Pulmonary artery endothelial cell (primary cell): Measurements from ENCODE around the gene CLNS1A. TPM values are rescaled to one million over a fixed set of nuclear protein-coding genes. Genes with fewer than 3 reads are reported as not detected.
"Not testable (repeated sequence)": the region's sequence is repeated elsewhere in the genome, so short reads cannot be mapped to it uniquely, and the experiment has no call there.

Experiments used
- DNase-seq: peaks from one replicate; pipeline ENCODE4 v3.0.0-alpha.2; 2011; ENCODE audit warnings: low read depth, low spot score
- total RNA-seq: library from RNA; depleted of rRNA; stranded (reverse); fragments of >200 nt; gene quantifications from 2 replicates; pipeline ENCODE4 v1.2.3, GENCODE V29; 2014

The CLNS1A gene
- total RNA-seq, 1 donor from 2014 or later = 185 TPM

DNA sequence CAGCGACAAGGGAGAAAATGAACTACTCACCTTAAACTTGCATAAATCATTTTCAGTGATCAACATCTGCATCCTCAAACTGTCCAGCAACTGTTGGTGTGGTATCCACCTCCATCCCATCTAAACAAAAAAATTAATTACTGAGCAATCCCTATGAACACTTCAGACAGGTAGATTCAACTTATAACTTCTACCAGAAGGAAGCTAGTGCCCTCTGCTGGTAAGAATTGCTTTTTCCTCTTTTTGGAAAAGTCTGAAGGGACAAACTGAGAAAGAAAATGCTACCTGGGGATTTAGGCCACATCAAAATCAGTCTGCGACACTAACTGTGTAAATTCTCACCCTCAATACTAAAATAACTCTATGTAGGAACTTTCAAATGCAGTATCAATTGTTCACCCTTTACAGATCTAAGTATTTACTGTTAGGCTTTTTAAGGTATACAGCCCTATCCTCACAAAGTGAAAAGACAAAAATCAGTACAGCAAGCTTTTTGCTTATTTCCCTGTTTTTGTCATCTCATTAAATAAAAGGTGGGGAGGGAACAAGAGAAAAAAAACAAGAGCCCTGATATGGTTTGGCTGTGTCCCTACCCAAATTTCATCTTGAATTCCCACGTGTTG, 17.9 kb downstream of the CLNS1A start:
- DNase-seq = no peak

GRCh38 chr11:77617892-77618291, 19.7 kb downstream of the CLNS1A start:
- no peak for DNase-seq

DNA sequence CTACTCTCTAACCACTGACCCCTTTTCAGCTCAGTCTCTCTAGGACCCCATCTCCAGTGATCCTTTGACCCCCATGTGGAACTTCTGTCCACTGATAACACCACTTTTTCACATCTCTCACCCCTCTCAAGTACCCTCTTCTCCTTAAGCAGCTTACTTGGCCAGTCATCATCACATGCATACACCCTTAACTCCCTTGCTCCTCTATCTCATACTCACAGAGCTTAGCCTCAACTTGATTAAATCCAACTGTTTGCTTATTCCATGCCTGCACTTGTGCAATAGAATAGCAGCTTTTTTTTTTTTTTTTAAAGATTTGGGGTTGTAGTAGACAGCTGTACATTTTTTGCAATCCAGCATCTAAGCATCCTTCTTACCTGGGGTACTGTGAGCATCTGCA, 25.7 kb downstream of the CLNS1A start:
- DNase-seq = no peak

DNA sequence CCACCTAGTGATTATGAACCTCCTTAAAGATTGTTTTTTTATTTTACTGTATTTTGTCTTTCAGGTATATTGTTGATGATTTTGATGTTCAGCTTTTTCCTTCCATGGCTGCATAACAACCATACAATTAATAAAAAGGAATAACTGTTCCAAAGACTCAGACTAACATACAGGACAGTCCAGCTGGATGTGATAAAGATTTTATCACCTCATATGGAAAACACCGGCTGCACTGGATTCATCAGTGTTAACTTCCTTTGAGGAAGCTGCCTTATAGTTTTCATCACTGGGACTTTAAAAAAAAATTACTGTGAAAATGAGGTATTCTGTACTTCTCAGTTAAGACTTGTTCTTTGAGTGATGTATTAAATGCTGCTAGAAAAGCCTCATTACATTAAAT, 28.4 kb downstream of the CLNS1A start:
- no peak for DNase-seq

- no peak for DNase-seq
Observed at GRCh38 chr11:77604281-77604680, 33.3 kb downstream of the CLNS1A start.

GRCh38 chr11:77602381-77603088, 35.1 kb downstream of the CLNS1A start:
- peak; percentile 40 for DNase-seq

GRCh38 chr11:77598195-77598594, 39.4 kb downstream of the CLNS1A start:
- no peak for DNase-seq

DNA sequence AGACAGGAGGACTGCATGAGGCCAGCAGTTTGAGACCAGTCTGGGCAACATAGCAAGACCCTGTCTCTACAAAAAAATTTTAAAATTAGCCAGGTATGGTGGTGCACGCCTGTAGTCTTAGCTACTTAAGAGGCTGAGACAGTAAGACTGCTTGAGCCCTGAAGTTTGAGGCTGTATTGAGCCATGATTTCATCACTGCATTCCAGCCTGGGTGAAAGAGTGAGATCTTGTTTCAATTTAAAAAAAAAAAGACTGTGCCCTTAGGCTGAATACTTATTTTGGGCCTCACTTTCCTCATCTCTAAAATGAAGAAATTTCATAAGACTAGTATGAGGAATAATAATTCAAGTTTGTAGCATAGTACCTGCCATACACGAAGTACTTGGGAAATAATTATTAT, 41.0 kb downstream of the CLNS1A start:
- no peak for DNase-seq

- DNase-seq = no peak
Observed at GRCh38 chr11:77593883-77594282, 43.7 kb downstream of the CLNS1A start.

- DNase-seq = no peak
Observed at GRCh38 chr11:77592727-77593126, 44.9 kb downstream of the CLNS1A start.

DNA sequence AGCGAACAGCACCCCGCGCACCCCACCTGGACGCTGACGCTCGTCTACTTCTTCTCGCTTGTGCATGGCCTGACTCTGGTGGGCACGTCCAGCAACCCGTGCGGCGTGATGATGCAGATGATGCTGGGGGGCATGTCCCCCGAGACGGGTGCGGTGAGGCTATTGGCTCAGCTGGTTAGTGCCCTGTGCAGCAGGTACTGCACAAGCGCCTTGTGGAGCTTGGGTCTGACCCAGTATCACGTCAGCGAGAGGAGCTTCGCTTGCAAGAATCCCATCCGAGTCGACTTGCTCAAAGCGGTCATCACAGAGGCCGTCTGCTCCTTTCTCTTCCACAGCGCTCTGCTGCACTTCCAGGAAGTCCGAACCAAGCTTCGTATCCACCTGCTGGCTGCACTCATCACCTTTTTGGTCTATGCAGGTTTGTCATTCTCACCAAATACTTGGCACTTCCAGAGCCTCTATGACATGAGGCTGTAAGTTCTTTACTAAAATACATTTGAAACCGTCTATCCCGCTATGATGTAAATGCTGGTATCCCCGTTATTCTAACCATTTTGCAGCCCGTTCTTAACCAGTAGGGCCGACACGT, 47.3 kb downstream of the CLNS1A start:
- no peak for DNase-seq

DNA sequence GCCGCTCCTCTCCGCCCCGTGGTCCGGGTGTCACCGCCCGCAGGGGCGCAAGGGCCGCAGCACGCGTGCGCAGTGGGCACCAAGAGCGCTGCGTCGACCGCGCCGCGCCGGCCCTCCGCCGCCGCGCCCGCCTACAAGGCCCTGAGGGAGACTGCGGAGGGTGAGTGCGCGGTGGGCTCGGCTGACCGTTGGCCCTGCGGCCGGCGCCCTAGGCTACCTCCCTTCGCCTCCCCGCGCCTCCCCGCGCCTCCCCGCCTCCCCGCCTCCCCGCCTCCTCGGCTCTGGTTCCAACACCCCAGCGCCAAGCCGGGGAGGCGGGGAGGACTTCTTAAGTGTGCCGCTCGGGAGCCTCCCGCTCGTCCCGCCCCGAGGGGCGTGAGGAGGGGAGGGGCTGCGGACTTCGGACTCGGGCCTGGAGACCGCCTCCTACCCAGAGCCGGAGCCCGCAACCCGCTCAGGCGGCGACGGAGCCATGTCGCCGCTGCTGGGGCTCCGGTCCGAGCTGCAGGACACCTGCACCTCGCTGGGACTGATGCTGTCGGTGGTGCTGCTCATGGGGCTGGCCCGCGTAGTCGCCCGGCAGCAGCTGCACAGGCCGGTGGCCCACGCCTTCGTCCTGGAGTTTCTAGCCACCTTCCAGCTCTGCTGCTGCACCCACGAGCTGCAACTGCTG, 47.9 kb downstream of the CLNS1A start, which contains the start of gene AQP11:
Gene AQP11, plus strand, starts transcription at position 433 of the 673 bp plus-strand sequence. Its CDS starts 40 bp downstream, at position 473.
- DNase-seq = peak; percentile 51

DNA sequence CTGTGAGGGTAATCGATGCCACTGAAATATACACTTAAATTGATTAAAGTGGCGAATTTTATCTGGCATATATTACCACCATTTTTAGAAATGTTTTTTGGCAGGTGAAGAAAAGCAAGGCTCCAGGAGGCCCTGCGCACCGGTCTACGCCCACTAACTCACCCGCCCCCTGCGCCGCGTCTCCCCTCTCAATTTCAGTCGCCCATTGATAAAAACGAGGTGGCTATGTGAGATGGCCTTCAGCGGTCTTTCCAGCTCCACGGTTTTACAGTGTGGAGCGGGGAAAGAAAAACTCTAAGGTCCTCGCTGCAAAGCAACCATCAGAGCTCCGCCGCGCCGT, 48.4 kb downstream of the CLNS1A start:
- no peak for DNase-seq

DNA sequence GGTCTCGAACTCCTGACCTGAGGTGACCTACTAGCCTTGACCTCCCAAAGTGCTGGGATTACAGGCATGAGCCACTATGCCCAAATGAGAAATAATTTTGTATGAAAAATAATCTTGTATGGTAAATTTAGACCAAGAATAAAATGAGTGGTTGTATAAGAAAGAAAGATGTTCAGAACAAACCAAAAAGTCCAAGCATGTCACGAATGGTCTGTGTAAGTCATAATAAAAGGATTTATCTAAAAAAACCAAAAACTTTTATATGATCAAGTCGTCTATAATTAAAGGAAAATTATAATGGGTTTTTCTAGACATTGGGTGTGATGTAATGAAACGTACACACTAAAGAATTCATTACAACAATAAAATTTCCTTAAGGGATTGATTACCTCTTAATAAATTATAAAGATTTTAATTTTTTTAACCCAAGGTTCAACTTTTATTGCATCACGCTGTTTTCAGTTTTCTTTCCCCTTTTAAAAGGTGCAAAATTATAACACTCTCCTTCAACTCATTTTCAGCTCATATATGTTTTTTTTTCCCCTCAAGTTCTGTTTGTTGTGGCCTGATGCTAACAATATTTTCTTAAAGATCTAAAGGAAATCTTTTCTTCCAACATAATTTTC, 56.8 kb downstream of the CLNS1A start:
- DNase-seq = no peak

GRCh38 chr11:77575428-77575827, 62.2 kb downstream of the CLNS1A start:
- DNase-seq = not testable (repeated sequence)

GRCh38 chr11:77570896-77571295, 66.7 kb downstream of the CLNS1A start:
- not testable (repeated sequence) for DNase-seq

- no peak for DNase-seq
Observed at GRCh38 chr11:77569676-77570070, 67.9 kb downstream of the CLNS1A start.

GRCh38 chr11:77568916-77569675, 68.5 kb downstream of the CLNS1A start:
- no peak for DNase-seq

- DNase-seq = no peak
Observed at GRCh38 chr11:77568306-77568705, 69.3 kb downstream of the CLNS1A start.
